OCI-LY7 (cell line): ENCODE measurements around the gene REXO1. TPM values are rescaled to one million over a fixed set of nuclear protein-coding genes. Genes with fewer than 3 reads are reported as not detected.

ENCODE experiments used
- BruUV-seq: library from RNA; stranded (reverse); fragments of 400-500 nt; replicated peaks from 2 replicates; lab custom pipeline; 2021; lab: Mats Ljungman, UMichigan
- CTCF ChIA-PET: fragments of 300-600 bp; sonication (Branson Sonifier 250); formaldehyde crosslinking; loops from one replicate; lab custom pipeline; 2022; ENCODE audit warnings: antibody characterized with exemption; ENCODE audit not compliant: unreplicated experiment; lab: Charles Lee
- POLR2A ChIA-PET: fragments of 300-600 bp; sonication (Branson Sonifier 250); formaldehyde crosslinking; loops from one replicate; lab custom pipeline; 2022; ENCODE audit warnings: antibody characterized with exemption; lab: Charles Lee
- DNase-seq: peaks from one replicate; pipeline ENCODE4 v3.0.0-alpha.2; 2015; ENCODE audit warnings: low spot score
- H2AFZ ChIP-seq: fragments of 200-600 bp; sonication (generic), shearing (Covaris generic); 2 replicates; pipeline ENCODE4 v1.6.1; 2014; ENCODE audit warnings: mild to moderate bottlenecking, antibody characterized with exemption, low read length, moderate library complexity
- H3K27ac ChIP-seq: fragments of 200-600 bp; sonication (generic); 2 replicates; pipeline ENCODE4 v1.5.1; 2014; ENCODE audit warnings: mixed run types, low read depth, mild to moderate bottlenecking, moderate library complexity, low read length, inconsistent platforms; ENCODE audit not compliant: poor library complexity, severe bottlenecking
- H3K36me3 ChIP-seq: fragments of 200-600 bp; sonication (generic); 2 replicates; pipeline ENCODE4 v1.6.1; 2014; ENCODE audit warnings: mild to moderate bottlenecking, antibody characterized with exemption, low read length, moderate library complexity, mixed read lengths; ENCODE audit not compliant: insufficient read depth
- H3K4me1 ChIP-seq: fragments of 200-600 bp; sonication (generic); 2 replicates; pipeline ENCODE4 v1.5.1; 2014; ENCODE audit warnings: mild to moderate bottlenecking, low read length; ENCODE audit not compliant: insufficient read depth, poor library complexity, severe bottlenecking
- H3K4me2 ChIP-seq: fragments of 200-600 bp; sonication (generic); 2 replicates; pipeline ENCODE4 v1.6.1; 2014; ENCODE audit warnings: mild to moderate bottlenecking, low read length
- H3K4me3 ChIP-seq: fragments of 200-600 bp; sonication (generic); 2 replicates; pipeline ENCODE4 v1.5.1; 2014; ENCODE audit warnings: mild to moderate bottlenecking, low read depth, low read length; ENCODE audit not compliant: poor library complexity, severe bottlenecking
- H3K79me2 ChIP-seq: fragments of 200-600 bp; sonication (generic); 2 replicates; pipeline ENCODE4 v1.6.1; 2016; ENCODE audit warnings: low read depth, mild to moderate bottlenecking, low read length, moderate library complexity, mixed read lengths; ENCODE audit not compliant: insufficient read depth
- H3K9me2 ChIP-seq: fragments of 200-600 bp; sonication (generic); 2 replicates; pipeline ENCODE4 v1.6.1; 2016; ENCODE audit warnings: mild to moderate bottlenecking, low read length, mixed read lengths; ENCODE audit not compliant: insufficient read depth
- H3K9me3 ChIP-seq: fragments of 200-600 bp; sonication (generic); 2 replicates; pipeline ENCODE4 v1.6.1; 2014; ENCODE audit warnings: mild to moderate bottlenecking, mixed run types, low read length, mixed read lengths
- H4K20me1 ChIP-seq: fragments of 200-600 bp; sonication (generic); 2 replicates; pipeline ENCODE4 v1.6.1; 2014; ENCODE audit warnings: mild to moderate bottlenecking, antibody characterized with exemption, low read length, moderate library complexity, mixed read lengths; ENCODE audit not compliant: insufficient read depth
- EZH2phosphoT487 ChIP-seq: fragments of 200-600 bp; sonication (generic); IDR thresholded peaks from 2 replicates; pipeline ENCODE4 v1.6.1; 2018; ENCODE audit warnings: low read depth, borderline replicate concordance, mild to moderate bottlenecking, mixed run types, antibody characterized with exemption, low read length, moderate library complexity, mixed read lengths
- intact Hi-C: fragments of 100-400 bp; cut with micrococcal nuclease; formaldehyde crosslinking; loops from one replicate; pipeline ENCODE4 v1.10.0; 2022; ENCODE audit not compliant: unreplicated experiment
- total RNA-seq, 2 experiments: library from RNA; depleted of rRNA in 1 of 2; stranded (reverse); fragments of >200 nt in 1 of 2; shearing (Covaris generic) in 1 of 2; gene quantifications; 2 replicates each; pipeline ENCODE4 v1.2.3, GENCODE V29; 2014 to 2022
- TF ChIP-seq, protein P1 (sequence below): fragments of 200-600 bp; sonication (generic); conservative IDR thresholded peaks from 2 replicates; pipeline ENCODE4 v1.5.1; 2014; ENCODE audit warnings: mild to moderate bottlenecking, antibody characterized with exemption, low read length, moderate library complexity, mixed read lengths

REXO1 gene
- total RNA-seq, 2 experiments from 2014 or later, result 24.0 to 52.8 TPM

DNA sequence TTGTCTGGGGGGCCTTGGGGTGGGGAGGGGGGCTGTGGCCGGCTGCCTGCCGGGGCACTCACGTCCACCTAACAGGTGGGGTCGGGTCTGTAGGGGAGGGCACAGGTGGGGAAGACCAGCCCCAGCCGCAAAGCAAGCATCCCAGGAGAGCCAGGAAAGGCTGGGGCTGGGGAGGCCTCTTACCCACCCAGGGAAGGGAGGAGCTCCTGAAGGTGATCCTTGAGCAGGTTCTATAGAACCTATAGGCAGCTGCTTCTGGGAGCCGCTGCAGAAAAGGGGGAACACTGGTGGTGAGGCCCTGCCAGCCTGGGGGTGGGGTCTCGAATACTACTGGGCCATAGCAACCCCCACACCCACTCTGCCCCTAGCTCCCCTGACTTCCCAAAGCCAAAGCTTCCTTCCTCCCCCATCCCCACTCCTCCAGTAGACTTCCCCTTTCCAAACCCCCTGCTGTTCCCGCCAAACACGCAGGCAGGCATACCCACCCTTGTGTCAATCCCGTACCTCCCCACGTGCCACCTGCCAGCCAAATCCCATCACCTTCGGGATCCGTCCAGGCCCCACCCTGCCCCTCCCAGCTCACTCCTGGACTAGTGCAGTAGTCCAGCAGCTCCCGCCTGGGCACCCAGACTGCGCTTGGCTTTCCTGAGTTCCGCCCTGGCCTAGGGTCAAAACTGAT, 9.5 kb upstream of the REXO1 start:
- H3K9me3 ChIP-seq, result no peaks in the 10 kb centered on the region
- CTCF ChIA-PET, result no interaction called here
- peaks cover 88% of the 10 kb centered on the region for H3K4me1 ChIP-seq
- no peak for DNase-seq
- H3K27ac ChIP-seq, result peak overlapping the region; percentile 86
- intact Hi-C loops, result no loop called here
- peaks cover 20% of the 10 kb centered on the region for H3K36me3 ChIP-seq
- no peak overlapping the region for H2AFZ ChIP-seq
- H3K9me2 ChIP-seq, result no peaks in the 10 kb centered on the region
- peak overlapping the region; percentile 98 for H3K4me2 ChIP-seq
- POLR2A ChIA-PET, result interaction anchor here (0.6 to 1.8 kb wide), 4 partner anchors 17 to 303 kb away, joined by 3 to 6 read pairs (median 4); no protein-coding TSS in a partner anchor
- BruUV-seq, result no TSS peak
- H4K20me1 ChIP-seq, result peaks cover 28% of the 10 kb centered on the region
- H3K4me3 ChIP-seq, result peak overlapping the region; percentile 68
- H3K79me2 ChIP-seq, result peaks cover 87% of the 10 kb centered on the region
- TF ChIP-seq, protein P1, sequence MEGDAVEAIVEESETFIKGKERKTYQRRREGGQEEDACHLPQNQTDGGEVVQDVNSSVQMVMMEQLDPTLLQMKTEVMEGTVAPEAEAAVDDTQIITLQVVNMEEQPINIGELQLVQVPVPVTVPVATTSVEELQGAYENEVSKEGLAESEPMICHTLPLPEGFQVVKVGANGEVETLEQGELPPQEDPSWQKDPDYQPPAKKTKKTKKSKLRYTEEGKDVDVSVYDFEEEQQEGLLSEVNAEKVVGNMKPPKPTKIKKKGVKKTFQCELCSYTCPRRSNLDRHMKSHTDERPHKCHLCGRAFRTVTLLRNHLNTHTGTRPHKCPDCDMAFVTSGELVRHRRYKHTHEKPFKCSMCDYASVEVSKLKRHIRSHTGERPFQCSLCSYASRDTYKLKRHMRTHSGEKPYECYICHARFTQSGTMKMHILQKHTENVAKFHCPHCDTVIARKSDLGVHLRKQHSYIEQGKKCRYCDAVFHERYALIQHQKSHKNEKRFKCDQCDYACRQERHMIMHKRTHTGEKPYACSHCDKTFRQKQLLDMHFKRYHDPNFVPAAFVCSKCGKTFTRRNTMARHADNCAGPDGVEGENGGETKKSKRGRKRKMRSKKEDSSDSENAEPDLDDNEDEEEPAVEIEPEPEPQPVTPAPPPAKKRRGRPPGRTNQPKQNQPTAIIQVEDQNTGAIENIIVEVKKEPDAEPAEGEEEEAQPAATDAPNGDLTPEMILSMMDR, result no peak
- TF ChIP-seq EZH2phosphoT487, result no peak

DNA sequence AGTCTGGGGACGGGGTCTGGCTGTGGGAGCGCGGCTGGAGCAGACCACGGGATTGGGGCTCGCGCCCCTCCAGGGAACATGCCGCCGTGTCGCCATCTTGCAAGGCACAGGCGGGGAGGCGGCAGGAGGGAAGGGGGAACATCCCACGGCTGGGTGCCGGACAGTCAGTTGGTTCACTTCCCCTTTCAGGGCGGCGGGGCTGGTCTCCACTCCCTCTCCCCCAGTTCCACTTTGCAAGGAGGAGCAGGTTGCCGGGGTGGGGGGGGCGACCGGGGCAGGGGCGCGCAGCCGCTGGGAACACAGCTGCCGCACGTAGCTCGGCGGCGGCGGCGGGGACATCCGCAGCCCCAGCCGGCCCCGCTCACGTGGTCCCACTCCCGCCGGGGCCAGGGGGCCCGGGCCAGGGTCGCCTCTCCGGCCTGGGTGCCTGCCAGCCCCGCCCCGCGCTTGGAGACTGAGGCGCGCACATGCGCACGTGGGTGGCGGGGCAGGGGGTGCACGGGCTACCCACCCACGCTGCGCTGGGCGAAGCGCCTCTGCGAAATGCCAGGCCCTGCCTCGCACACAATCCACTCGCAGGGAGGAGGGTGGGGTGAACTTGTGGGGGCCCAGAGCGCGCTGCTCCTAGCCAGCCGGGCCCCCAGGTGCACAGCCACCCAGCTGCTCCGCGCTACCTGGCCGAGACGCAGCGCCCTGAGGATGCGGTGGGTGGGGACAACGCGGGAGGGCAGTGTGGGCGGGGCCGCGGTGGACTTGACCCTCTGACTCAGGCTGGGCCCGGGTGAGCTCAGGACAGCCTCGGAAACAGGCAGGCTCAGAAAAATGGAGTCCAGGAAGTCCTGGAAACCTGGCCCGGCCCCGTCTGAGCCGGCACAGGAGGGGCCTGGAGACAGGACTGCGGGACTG, 8.7 kb upstream of the REXO1 start:
- H3K4me2 ChIP-seq, result peak overlapping the region; percentile 98
- peaks cover 21% of the 10 kb centered on the region for H3K36me3 ChIP-seq
- no peaks in the 10 kb centered on the region for H3K9me3 ChIP-seq
- peak; percentile 82 for DNase-seq
- intact Hi-C loops, result no loop called here
- TF ChIP-seq, protein P1, result no peak
- no peak for TF ChIP-seq EZH2phosphoT487
- peak overlapping the region; percentile 86 for H3K27ac ChIP-seq
- CTCF ChIA-PET, result no interaction called here
- H4K20me1 ChIP-seq, result peaks cover 26% of the 10 kb centered on the region
- H3K79me2 ChIP-seq, result peaks cover 88% of the 10 kb centered on the region
- peaks cover 88% of the 10 kb centered on the region for H3K4me1 ChIP-seq
- H3K4me3 ChIP-seq, result peak overlapping the region; percentile 68
- POLR2A ChIA-PET, result interaction anchor here (0.7 to 1.8 kb wide), 2 partner anchors 19 to 304 kb away, joined by 3 to 6 read pairs; no protein-coding TSS in a partner anchor
- H2AFZ ChIP-seq, result no peak overlapping the region
- H3K9me2 ChIP-seq, result no peaks in the 10 kb centered on the region
- no TSS peak for BruUV-seq
